T47D (cell line): ENCODE measurements around the gene LIMCH1.
A peak's percentile ranks its signal among the peaks of the same experiment; 100 is the strongest.

Experiments used
- DNase-seq, 2 experiments: peaks; one replicate each; pipeline versions ENCODE4 v3.0.0 to v3.0.0-alpha.2; 2011 to 2012; ENCODE audit warnings: low read depth in 1 of 2, low spot score in 1 of 2
- JUND ChIP-seq: IDR thresholded peaks from 2 replicates; pipeline ENCODE4 v1.6.1; 2012; ENCODE audit warnings: low read depth
- in situ Hi-C: cut with HindIII; loops from 2 replicates; pipeline ENCODE4 v1.10.0; 2016; ENCODE audit warnings: low sequenced_read_pairs, low pct_unique_long_range_greater_than_20kb

The LIMCH1 gene

GRCh38 chr4:41670530-41670929 lies 132.6 kb downstream of the LIMCH1 start:
- peak in 1 of 2 experiments; percentile 15 for DNase-seq
- in situ Hi-C loops = no loop called here
- TF ChIP-seq JUND = no peak

GRCh38 chr4:41670982-41671381 lies 133.0 kb downstream of the LIMCH1 start:
- TF ChIP-seq JUND = no peak
- in situ Hi-C loops = no loop called here
- DNase-seq = no peak

GRCh38 chr4:41678086-41678816 lies 140.3 kb downstream of the LIMCH1 start:
- no peak for TF ChIP-seq JUND
- no peak for DNase-seq
- in situ Hi-C loops = no loop called here

- DNase-seq = no peak
- no peak for TF ChIP-seq JUND
- in situ Hi-C loops = no loop called here
Measured at GRCh38 chr4:41678951-41679350, 141.0 kb downstream of the LIMCH1 start.

- in situ Hi-C loops = no loop called here
- no peak for DNase-seq
- TF ChIP-seq JUND = no peak
Measured at GRCh38 chr4:41679991-41680390, 142.0 kb downstream of the LIMCH1 start.

GRCh38 chr4:41681054-41681453 lies 143.1 kb downstream of the LIMCH1 start:
- in situ Hi-C loops = no loop called here
- DNase-seq = no peak
- no peak for TF ChIP-seq JUND

GRCh38 chr4:41683326-41683725 lies 145.4 kb downstream of the LIMCH1 start:
- in situ Hi-C loops = no loop called here
- no peak for DNase-seq
- TF ChIP-seq JUND = no peak

GRCh38 chr4:41686893-41687292 lies 148.9 kb downstream of the LIMCH1 start:
- no peak for TF ChIP-seq JUND
- DNase-seq = no peak
- in situ Hi-C loops = no loop called here

- in situ Hi-C loops = no loop called here
- no peak for DNase-seq
- no peak for TF ChIP-seq JUND
Measured at GRCh38 chr4:41687971-41688370, 150.0 kb downstream of the LIMCH1 start.

GRCh38 chr4:41692717-41693345 lies 154.9 kb downstream of the LIMCH1 start:
- no peak for TF ChIP-seq JUND
- in situ Hi-C loops = no loop called here
- peak; percentile 2 to 53 for DNase-seq

- peak; percentile 2 to 54 for DNase-seq
- in situ Hi-C loops = no loop called here
- TF ChIP-seq JUND = no peak
Measured at GRCh38 chr4:41693629-41694028, 155.7 kb downstream of the LIMCH1 start.

GRCh38 chr4:41696131-41696530 lies 158.2 kb downstream of the LIMCH1 start:
- no peak for DNase-seq
- no peak for TF ChIP-seq JUND
- in situ Hi-C loops = no loop called here

GRCh38 chr4:41696763-41697162 lies 158.8 kb downstream of the LIMCH1 start:
- DNase-seq = no peak
- TF ChIP-seq JUND = no peak
- in situ Hi-C loops = no loop called here
